MM.1S (cell line): ENCODE data around the gene IGDCC3.
A peak's percentile ranks its signal among the peaks of the same experiment; 100 is the strongest.

Experiments
- DNase-seq: peaks from one replicate; pipeline ENCODE4 v3.0.0-alpha.2; 2015
- H2AFZ ChIP-seq: fragments of 300-600 bp; sonication (generic); 2 replicates; pipeline ENCODE4 v1.6.0; 2016; ENCODE audit warnings: antibody characterized with exemption, low read length
- H3F3A ChIP-seq: fragments of 300-600 bp; sonication (generic); 2 replicates; pipeline ENCODE4 v1.6.1; 2016; ENCODE audit warnings: mild to moderate bottlenecking, antibody characterized with exemption, low read length, moderate library complexity, mixed read lengths; ENCODE audit not compliant: insufficient read depth
- H3K27ac ChIP-seq: fragments of 300-600 bp; sonication (generic); 2 replicates; pipeline ENCODE4 v1.5.1; 2016; ENCODE audit warnings: mild to moderate bottlenecking, low read length
- H3K27me3 ChIP-seq: fragments of 300-600 bp; sonication (generic); replicated peaks from 2 replicates; pipeline ENCODE4 v1.6.0; 2016; ENCODE audit warnings: low read length; ENCODE audit not compliant: insufficient read depth
- H3K36me3 ChIP-seq: fragments of 300-600 bp; sonication (generic); replicated peaks from 2 replicates; pipeline ENCODE4 v1.6.1; 2016; ENCODE audit warnings: mild to moderate bottlenecking, low read length, mixed read lengths; ENCODE audit not compliant: insufficient read depth
- H3K4me1 ChIP-seq: fragments of 300-600 bp; sonication (generic); 2 replicates; pipeline ENCODE4 v1.6.1; 2016; ENCODE audit warnings: low read length, mixed read lengths
- H3K4me2 ChIP-seq: fragments of 300-600 bp; sonication (generic); 2 replicates; pipeline ENCODE4 v1.6.0; 2016; ENCODE audit warnings: low read depth, low read length
- H3K4me3 ChIP-seq: fragments of 300-600 bp; sonication (generic); 2 replicates; pipeline ENCODE4 v1.5.1; 2016; ENCODE audit warnings: low read length, mixed read lengths
- H3K79me2 ChIP-seq: fragments of 300-600 bp; sonication (generic); 2 replicates; pipeline ENCODE4 v1.6.1; 2016; ENCODE audit warnings: mixed run types, low read length, mixed read lengths
- H3K9ac ChIP-seq: fragments of 300-600 bp; sonication (generic); 2 replicates; pipeline ENCODE4 v1.6.1; 2016; ENCODE audit warnings: low read length, mixed read lengths
- H3K9me2 ChIP-seq: fragments of 300-600 bp; sonication (generic); replicated peaks from 2 replicates; pipeline ENCODE4 v1.6.1; 2016; ENCODE audit warnings: mild to moderate bottlenecking, low read length, mixed read lengths; ENCODE audit not compliant: insufficient read depth
- H3K9me3 ChIP-seq: fragments of 300-600 bp; sonication (generic); replicated peaks from 2 replicates; pipeline ENCODE4 v1.6.1; 2016; ENCODE audit warnings: mild to moderate bottlenecking, low read length, mixed read lengths; ENCODE audit not compliant: insufficient read depth
- H4K20me1 ChIP-seq: fragments of 300-600 bp; sonication (generic); 2 replicates; pipeline ENCODE4 v1.6.1; 2016; ENCODE audit warnings: mild to moderate bottlenecking, low read length, moderate library complexity, mixed read lengths; ENCODE audit not compliant: insufficient read depth
- EZH2 ChIP-seq: fragments of 300-600 bp; sonication (generic); optimal IDR thresholded peaks from 2 replicates; pipeline ENCODE3; 2017; ENCODE audit warnings: low read depth, mild to moderate bottlenecking, antibody characterized with exemption, low read length, mixed read lengths
- EZH2phosphoT487 ChIP-seq: fragments of 300-600 bp; sonication (generic); IDR thresholded peaks from 2 replicates; pipeline ENCODE4 v1.6.1; 2018; ENCODE audit warnings: antibody characterized with exemption, low read length
- TF ChIP-seq, protein P1 (sequence below): fragments of 300-600 bp; sonication (generic); IDR thresholded peaks from 2 replicates; pipeline ENCODE4 v1.5.1; 2016; ENCODE audit warnings: antibody characterized with exemption, low read length, mixed read lengths

The IGDCC3 gene

DNA sequence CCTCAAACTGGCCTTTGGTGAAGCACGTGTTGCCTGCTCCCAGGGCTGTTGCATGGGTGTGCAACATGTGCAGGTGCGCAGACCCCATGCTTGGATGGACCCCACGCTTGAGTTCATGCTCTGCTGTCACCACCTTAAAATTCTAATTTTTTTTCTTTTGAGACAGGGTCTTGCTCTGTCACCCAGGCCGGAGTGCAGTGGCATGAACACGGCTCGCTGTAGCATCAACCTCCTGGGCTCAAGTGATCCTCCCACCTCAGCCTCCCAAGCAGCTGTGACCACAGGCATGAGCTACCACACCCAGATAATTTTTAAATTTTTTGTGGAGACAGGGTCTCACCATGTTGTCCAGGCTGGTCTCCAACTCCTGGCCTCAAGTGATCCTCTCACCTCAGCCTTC lies 9.1 kb upstream of the IGDCC3 start:
- Histone ChIP-seq H3K9me3 (no peaks in the 10 kb centered on the region), H3K79me2 (no peaks in the 10 kb centered on the region), H3K9me2 (no peaks in the 10 kb centered on the region), H3K36me3 (no peaks in the 10 kb centered on the region), H3K4me1 (peaks cover 4% of the 10 kb centered on the region; the same call in 1 of the 2 replicates), H3K27ac (no peak overlapping the region), H2AFZ (no peak overlapping the region), H3K4me2 (no peak overlapping the region), H3K27me3 (peaks cover 40% of the 10 kb centered on the region), H3F3A (no peaks in the 10 kb centered on the region), H3K4me3 (no peak overlapping the region), H3K9ac (no peak overlapping the region), H4K20me1 (no peaks in the 10 kb centered on the region)
- no peak for DNase-seq
- TF ChIP-seq, protein P1, sequence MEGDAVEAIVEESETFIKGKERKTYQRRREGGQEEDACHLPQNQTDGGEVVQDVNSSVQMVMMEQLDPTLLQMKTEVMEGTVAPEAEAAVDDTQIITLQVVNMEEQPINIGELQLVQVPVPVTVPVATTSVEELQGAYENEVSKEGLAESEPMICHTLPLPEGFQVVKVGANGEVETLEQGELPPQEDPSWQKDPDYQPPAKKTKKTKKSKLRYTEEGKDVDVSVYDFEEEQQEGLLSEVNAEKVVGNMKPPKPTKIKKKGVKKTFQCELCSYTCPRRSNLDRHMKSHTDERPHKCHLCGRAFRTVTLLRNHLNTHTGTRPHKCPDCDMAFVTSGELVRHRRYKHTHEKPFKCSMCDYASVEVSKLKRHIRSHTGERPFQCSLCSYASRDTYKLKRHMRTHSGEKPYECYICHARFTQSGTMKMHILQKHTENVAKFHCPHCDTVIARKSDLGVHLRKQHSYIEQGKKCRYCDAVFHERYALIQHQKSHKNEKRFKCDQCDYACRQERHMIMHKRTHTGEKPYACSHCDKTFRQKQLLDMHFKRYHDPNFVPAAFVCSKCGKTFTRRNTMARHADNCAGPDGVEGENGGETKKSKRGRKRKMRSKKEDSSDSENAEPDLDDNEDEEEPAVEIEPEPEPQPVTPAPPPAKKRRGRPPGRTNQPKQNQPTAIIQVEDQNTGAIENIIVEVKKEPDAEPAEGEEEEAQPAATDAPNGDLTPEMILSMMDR: no peak
- TF ChIP-seq EZH2 (no peak), EZH2phosphoT487 (no peak)

- Histone ChIP-seq H3K79me2 (no peaks in the 10 kb centered on the region), H3K27me3 (peaks cover 39% of the 10 kb centered on the region), H3K27ac (no peak overlapping the region), H3K4me1 (peaks cover 4% of the 10 kb centered on the region; the same call in 1 of the 2 replicates), H3K4me3 (no peak overlapping the region), H3F3A (no peaks in the 10 kb centered on the region), H3K36me3 (no peaks in the 10 kb centered on the region), H3K9ac (no peak overlapping the region), H3K9me2 (no peaks in the 10 kb centered on the region), H2AFZ (no peak overlapping the region), H3K4me2 (no peak overlapping the region), H3K9me3 (no peaks in the 10 kb centered on the region), H4K20me1 (no peaks in the 10 kb centered on the region)
- TF ChIP-seq EZH2phosphoT487 (no peak), EZH2 (no peak)
- TF ChIP-seq, protein P1: no peak
- no peak for DNase-seq
These were observed 8.6 kb upstream of the IGDCC3 start for GRCh38 chr15:65386376-65386775.

DNA sequence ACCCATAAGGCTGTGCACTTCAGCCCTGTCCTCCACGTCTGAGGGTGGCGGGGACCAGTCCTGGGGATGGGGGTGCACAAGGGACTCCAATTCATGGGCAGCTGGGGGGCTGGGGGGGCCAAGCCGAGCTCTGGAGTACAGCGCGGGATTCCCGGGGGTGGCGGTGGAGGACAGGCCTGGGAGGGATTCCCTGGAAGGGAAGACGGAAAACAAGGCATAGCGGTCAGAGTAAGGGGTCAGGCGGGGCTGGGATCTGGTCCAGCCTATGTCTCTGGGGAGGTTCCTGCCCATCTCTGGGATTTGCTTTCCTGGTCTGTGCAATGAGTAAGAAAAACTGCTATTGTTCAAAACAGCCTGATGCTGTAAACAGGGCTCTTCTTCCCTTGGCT lies 8.1 kb upstream of the IGDCC3 start:
- Histone ChIP-seq H3K36me3 (no peaks in the 10 kb centered on the region), H3F3A (no peaks in the 10 kb centered on the region), H3K79me2 (no peaks in the 10 kb centered on the region), H3K9me3 (no peaks in the 10 kb centered on the region), H3K4me3 (no peak overlapping the region), H3K9ac (no peak overlapping the region), H3K4me1 (peaks cover 4% of the 10 kb centered on the region; the same call in 1 of the 2 replicates), H3K27me3 (peaks cover 40% of the 10 kb centered on the region), H2AFZ (peak overlapping the region; percentile 94; the same call in 1 of the 2 replicates), H3K4me2 (peak overlapping the region; percentile 99), H3K27ac (no peak overlapping the region), H3K9me2 (no peaks in the 10 kb centered on the region), H4K20me1 (no peaks in the 10 kb centered on the region)
- DNase-seq: no peak
- TF ChIP-seq EZH2phosphoT487: no peak
- no peak for TF ChIP-seq EZH2
- TF ChIP-seq, protein P1: no peak
